HG03520 (cell line): Measurements from ENCODE around the gene ADCY1.

Experiments used
- ATAC-seq: cut with Tn5 transposase; IDR thresholded peaks from one replicate; pipeline ENCODE4 v1.9.1; 2021; ENCODE audit warnings: mild to moderate bottlenecking, moderate library complexity; ENCODE audit not compliant: unreplicated experiment

Gene ADCY1

DNA sequence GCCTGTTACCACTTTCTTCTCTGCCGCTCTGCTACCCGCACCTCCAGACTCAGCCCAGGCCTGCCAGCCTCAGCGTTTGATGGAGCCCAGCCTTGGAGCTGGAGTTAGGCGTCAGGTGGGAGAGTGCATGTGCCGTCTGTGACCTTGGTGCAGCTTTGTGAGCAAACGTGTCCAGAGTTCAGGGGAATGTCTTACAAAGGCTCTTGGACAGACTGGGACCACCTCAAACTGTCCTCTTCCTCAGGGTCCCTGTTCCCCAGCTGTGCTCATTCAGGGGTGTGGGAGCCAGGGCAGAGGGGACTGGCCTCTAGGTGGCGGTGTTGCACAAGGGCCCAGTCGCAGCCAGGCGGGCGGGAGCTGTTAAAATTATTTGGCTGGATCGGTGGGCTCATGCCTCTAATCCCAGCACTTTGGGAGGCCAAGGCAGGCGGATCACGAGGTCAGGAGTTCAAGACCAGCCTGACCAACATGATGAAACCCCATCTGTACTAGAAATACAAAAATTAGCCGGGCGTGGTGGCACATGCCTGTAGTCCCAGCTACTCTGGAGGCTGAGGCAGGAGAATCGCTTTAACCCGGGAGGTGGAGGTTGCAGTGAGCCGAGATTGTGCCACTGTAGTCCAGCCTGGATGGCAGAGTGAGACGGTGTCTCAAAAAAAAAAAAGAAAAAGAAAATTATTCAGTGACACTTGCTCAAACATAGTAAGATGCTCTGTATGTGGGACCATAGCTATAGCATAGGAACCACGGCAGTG, 89.2 kb downstream of the ADCY1 start:
- no peak for ATAC-seq

DNA sequence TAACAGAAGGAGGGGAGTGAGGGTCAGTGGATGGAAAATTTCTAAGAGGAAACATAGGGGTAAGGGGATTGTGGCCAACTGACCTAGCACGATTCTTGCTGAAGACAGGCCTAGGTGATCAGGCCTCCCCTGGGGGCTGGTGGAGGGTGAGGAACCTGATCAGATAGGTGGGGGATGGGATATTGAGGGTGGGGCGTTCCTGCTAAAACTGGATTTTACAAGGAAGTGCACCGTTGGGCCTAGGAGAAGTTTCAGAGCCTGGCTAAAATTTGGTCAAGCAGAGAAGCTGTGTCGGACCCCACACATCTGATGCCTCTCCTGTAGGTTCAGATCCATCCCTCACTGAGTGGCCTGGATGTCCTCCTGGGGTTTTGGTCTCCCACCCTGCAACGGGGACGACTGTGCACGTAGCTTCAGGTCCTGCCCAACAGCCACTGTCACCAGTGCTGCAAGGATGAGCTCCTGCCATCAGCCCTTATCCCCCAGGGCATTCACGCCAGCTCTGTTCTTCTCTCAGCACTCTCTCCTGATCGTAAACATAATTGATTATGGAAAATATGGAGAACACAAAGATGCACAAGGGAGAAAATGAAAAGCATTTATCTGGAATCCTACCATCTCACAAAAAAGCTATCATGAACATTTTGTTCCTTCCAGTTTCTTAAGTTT, 89.9 kb downstream of the ADCY1 start:
- no peak for ATAC-seq

DNA sequence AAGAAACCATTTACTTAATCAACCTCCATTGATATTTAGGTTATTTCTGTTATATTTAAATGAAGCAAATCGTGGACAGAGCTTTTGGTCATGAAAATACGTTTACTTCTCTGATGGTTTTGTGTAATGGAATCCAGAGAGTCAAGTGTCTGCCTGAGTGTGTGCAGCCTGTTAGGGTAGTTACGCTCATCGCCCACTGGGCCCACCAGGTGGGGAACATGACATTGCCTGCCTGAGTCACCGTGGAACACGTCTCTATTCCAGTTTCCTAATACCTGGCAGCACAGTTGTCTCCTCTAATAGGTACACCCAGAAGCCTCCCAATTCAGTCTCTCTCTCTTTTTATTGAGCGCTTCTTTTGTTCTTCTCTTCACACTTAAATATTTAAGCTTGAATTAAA, 91.0 kb downstream of the ADCY1 start:
- no peak for ATAC-seq

DNA sequence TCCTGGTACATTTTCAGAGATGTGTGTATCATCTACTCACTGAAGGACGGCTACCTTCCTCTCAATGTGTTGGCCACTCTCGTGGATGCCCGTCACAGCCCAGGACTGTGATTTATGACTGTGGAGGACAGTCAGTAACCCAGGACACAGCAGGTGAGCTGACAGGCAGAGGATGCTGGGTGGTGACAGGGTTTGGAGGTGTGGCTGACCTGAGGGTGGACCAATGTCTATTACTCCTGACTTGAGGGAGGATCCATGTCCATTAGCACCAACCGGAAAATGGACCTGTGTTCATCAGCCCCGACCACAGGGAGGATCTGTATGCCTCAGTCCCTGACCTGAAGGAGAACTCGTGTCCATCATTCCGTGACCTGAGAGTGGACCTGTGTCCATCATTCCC, 96.1 kb downstream of the ADCY1 start:
- ATAC-seq: no peak

DNA sequence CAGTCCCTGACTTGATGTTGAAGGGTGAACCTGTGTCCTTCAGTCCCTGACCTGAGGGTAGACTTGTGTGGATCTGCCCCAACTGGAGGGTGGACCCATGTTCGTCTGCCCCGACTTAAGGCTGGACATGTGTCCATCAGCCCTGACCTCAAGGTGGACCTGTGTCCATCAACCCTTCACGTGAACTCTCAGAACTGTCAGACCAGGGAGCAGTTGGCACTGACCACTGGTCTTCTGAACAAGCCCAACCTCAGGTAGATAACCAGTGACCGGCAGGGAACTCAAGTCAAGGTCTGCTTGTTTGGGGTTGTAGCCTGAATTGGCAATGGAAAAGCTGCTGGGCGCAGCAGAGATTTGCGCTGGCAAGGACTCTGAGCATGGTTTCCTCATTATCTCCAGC, 96.5 kb downstream of the ADCY1 start:
- no peak for ATAC-seq

DNA sequence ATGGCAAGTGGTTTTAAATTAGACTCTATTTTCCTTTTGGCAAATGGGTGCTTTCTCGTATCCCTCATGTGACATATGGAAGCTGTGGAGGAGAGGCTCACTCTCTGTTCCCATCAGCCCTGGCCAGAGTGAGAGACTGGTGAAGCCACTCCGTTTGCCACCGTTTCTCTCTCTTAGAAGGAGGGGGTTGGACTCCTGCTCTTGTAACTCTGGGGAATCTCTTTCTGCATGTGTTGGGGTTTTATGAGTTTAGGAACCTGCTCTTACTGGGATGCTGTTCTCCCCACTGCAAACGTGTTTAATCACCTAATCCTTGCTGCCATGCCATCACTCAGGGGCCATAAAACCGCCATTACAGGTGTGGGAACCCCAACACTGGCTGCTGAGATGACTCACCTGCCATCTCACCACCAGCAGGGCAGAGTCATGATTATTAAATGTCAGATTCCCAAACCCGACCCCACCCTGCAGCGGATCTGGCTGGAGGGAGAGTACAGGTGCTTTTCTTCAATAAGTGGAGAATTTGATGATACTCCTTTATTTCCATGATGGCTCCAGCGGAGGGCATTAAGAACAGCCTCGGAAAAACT, 103.2 kb downstream of the ADCY1 start:
- ATAC-seq: no peak

DNA sequence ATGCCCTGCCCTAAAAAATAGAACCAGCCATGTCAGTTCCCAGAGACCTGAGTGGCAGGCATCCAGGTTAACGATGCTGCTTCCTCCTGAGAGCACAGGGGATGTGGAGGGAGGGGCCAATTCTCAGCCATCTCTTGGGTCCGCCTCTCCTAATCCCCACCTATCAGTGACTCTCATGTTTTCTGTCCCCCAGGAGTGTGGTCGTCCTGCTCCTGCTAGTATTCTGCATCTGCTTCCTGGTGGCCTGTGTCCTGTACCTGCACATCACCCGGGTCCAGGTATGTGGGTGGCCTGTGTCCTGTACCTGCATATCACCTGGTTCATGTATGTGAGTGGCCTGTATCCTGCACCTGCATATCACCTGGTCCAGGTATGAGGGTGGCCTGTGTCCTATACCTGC, 105.3 kb downstream of the ADCY1 start:
- no peak for ATAC-seq

DNA sequence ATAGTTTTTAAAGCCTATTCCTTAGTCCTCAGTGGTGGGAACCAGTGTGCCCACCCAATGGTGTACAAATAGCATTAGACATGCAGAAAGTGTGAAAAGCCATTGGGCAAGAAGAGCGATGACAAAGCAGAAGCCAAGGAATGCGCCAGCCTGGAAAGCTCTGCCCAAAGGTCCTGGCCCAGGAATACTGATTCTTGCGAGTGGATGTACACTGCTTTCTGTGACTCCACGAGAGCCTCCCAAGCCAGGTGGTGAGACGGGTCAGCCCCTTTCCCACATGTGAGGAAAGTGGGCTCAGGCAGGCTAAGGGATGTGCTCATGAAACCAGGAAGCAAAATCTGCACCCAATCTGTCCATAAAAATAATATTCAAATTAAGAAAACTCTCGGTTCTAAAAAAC, 106.6 kb downstream of the ADCY1 start:
- ATAC-seq: no peak

DNA sequence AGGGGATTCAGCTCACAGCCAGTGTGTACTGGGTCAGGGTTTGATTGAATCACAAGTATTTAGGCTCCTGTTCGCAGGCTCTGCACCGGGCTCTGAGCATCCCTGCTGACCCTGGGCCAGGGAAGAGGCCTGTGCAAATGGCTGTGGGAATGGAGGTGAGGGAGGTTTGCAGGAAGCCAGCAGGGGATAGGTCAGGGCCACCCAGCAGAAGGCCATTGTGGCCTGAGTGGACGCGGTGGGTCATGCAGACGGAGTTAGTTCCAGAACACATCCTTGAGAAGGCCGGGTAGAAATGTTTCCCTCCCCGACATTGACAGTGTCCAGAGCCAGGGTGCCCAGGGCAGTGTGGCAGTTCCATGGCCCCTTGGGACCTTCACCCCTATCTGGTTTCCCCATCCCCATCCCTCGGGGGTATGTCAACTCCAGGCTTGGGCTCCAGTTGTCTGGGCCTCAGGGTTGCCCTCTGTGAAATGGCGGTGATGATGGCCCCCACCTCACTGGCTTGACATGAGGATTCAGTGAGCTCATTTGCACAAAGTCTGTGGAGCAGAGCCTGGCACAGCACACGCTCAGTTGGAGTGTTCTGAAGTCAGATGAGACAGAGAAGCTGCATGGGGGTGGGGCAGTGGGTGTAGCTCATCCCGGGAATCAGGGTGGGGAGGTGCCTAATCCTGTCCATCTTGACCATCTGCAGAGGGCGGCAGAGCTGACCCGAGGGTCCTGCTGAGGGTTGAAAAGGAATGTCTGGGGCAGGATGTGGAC, 107.6 kb downstream of the ADCY1 start:
- no peak for ATAC-seq

DNA sequence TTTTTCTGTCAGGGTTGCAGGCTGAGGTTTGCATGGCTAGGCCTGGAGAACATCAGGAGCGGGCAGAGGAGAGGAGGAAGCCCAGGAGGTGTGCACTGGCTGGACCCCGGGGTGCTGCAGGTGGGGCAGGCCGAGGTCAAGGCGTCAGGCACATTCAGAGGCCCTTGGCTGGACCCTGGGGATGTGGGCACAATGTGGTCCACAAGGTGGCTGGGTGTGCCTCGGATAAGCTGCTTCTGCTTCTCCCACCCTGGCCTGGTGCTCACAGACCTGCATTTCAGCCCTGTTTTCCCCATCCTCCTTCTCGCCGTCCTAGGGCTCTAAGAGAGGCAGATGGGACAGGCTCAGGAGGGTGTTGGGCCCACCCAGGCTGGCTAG, 108.2 kb downstream of the ADCY1 start:
- ATAC-seq: no peak

DNA sequence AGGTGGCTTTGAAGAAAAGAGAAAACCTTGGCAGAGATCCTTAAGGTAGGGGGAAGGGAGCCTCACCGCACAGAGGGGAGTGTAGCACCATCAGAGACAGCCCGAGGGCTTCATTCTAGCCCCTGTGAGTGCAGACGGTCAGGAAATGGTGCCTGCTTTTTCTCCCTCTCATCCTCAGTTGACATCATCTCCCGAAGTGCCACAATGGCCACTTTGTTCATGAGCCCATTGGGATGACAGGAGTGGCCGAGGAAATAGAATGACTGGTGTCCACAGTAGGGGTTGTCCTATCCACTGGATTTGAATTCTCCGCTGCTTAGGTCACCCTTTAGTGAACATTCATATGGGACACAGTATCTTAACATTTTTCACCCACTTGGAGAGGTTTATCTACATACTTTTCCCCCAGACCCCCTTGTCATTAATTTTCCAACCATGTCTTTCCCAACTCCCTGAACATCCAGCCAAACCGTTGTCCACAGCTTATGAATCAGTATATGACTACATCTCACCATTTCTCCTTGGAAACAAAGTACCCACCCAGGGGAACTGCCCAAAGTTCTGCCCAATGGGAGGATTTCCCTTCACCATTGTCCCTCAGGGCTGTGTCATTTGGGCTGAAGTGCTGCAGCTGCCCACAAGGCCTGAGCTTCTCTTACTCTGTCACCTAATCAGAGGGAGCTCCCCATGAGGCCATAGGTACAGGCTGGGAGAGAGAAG, 108.8 kb downstream of the ADCY1 start:
- ATAC-seq: no peak

DNA sequence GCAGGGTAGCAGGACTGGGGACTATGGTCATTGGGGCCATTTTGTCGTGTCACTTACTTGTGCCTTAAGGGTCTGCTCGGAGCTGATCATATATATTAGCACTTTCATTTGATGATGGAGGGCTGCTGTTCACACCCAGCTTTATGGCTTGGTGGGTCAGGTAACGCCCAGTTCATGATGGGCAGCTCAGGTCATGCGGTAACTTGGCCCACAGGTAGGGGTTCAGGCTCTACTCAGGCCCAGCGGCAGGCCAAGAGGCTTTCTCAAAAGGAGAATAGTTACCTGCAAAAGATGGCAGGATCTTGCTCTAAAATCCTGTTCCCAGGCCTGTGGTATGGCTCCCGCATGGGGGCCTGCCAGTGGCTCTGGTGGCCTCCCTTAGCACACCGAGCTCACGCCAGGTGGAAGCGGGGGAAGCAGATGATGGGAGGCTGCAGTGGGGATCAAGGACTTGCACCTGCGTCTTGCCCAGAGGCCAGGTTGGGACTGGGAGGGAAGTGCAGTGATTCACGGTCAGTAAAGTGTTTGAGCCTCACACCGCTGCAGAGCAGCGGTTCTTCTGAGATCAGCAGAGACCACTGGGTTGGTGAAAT, 109.5 kb downstream of the ADCY1 start:
- ATAC-seq: no peak

DNA sequence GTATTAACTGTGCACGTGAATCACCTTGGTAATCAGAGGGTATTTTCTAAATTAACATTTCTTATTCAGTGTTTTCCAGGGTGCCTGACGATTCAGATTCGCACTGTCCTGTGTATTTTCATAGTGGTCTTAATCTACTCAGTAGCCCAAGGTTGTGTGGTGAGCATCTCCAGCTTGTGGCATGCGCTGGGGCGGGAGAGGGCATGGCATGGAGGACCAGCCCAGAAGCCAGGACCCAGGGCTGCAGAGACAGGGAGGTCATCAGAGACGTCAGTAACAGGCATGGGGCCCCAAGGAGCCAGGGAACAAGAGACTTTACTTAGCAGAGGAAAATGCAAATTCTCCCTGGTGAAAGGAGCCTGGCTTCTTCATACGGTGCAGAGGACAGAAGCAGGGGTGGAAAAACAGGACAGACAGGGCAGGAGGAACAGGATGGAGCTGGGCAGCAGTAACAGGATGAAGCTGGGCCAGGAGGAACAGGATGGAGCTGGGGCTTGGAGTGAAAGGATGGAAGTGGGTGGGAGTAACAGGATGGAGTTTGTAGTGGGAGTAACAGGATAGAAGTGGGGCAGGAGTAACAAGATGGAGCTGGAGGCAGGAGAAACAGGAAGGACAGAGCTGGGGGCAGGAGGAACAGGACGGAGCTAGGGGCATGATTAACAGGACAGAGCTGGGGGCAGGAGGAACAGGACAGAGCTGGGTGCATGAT, 110.9 kb downstream of the ADCY1 start:
- ATAC-seq: no peak

DNA sequence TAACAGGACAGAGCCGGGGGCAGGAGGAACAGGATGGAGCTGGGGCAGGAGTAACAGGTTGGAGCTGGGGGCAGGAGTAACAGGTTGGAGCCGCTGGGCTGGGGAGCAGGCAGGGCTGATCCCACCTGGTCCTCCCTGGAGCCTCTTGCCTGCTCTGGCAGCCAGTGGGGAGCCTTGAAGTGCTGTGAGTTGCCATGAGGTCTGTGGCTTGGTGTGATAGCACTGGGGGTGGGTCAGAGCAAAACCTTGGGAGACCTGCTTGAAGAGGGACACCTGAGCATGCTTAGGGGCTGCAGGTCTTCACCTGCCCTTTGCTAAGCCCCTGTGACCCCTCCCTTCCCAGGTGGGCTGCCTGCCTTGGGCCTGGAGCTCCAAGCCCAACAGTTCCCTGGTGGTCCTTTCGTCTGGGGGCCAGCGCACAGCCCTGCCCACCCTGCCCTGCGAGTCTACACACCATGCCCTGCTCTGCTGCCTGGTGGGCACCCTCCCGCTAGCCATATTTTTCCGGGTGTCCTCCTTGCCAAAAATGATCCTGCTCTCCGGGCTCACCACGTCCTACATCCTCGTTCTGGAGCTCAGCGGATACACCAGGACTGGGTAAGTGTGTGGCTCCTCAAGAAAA, 111.6 kb downstream of the ADCY1 start:
- no peak for ATAC-seq

DNA sequence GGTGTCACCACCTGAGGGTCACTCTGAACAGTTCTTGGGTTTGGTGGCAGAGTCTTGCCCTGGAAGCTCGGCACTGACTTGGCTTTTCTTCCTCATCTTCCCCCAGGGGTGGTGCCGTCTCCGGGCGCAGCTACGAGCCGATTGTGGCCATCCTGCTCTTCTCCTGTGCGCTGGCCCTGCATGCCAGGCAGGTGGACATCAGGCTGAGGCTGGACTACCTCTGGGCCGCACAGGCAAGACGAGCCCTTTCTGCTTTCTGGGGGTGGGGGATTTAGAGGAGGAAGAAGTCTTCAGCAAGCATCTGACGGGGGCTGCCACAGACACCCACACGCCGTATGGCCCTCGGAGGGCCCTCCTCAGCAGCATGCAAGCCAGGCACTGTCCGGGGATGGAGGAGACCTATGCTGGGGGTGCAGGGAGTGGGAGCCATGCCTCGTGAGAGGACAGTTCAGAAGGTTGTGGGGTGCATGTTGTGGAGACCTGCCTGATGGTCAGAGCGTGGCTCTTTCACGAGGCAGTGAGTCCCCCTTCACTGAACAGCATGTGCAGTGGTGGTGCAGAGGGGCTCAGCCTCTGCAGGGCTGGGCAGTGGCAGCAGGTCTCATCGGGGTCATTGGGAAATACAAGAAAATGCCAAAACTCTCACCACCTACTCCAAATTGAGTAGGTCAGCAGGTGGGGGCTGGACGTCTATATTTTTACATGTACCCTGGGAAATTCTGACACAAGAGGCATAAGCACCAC, 112.4 kb downstream of the ADCY1 start:
- no peak for ATAC-seq

DNA sequence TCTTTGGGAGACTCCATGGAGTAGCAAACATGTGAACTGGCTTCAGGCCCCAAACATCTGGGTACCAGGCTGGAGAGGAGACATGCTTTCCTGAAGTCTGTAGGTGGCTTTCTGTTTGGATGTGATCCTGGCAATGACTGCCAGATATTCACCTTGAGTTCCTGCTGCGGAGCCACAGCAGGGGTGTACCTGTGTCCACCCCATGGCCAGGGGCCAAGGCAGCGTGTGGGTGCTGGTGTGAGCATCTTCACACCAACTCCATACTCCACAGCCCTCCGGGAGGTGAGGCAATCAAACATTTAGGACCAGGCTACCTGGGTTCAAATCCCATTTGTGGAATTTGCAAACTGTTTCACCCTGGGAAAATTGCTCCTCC, 113.0 kb downstream of the ADCY1 start:
- no peak for ATAC-seq

DNA sequence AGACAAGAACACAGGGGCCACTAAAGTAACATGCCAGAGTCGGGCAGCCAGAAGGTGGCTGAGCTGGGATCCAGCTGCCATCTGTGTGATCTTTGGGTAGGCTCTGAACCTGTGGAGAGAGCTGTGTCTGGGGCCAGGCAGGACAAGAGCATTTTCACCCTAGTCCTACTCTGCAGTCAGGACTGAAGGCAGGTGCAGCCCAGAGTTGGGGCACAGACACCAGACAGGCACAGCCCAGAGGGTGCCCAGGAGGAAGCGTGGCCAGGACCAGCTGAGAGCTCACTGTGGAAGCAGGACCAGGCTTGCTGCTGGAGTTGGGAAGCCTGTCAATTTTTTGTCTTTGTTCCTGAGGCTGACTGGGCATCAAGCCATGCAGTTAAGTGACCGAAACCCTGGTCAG, 113.6 kb downstream of the ADCY1 start:
- no peak for ATAC-seq

DNA sequence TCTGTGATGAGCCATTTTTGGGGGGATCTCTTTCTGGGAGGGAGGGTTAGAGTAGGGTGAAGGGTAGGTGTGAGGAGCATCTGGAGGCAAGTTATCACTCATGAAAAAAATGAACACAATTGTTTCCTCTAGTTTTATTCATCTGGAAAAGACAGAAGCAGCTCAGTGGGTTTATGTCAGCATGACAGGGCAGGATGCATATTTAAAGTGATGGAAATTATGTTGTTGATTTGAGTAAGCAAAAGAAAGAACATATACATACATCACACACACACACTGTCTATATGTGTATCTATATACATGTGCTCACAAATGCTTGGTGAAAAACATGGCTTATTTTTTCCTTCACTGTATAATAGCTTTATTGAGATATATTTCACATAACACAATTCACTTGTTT, 114.2 kb downstream of the ADCY1 start:
- ATAC-seq: no peak
